Measurements from ENCODE around the gene PGBD2. TPM values are rescaled to one million over a fixed set of nuclear protein-coding genes. Genes with fewer than 3 reads are reported as not detected.

The PGBD2 gene
- total and polyA plus RNA-seq, 9 of the 15 experiments (the other 6 are each of a cell fraction or from before 2014, with no cell fraction given): 11.9 to 21.8 (median 14.7) TPM

GRCh38 chr1:248913933-248914332 is 7.9 kb downstream of the PGBD2 start (continued):
- TF ChIP-seq GTF2B (IDR thresholded peaks at IDR 0.05; ENCODE audit: extremely low read depth, insufficient read length): no peak
- peak in 1 of 2 experiments; percentile 61; a peak in 1 of 4 replicates for TF ChIP-seq FOXK2 (conservative IDR thresholded peaks at IDR 0.05 in 1 of 2, IDR thresholded peaks at IDR 0.05 in 1 of 2; ENCODE audit: low read depth in 2 of 2)
- TF ChIP-seq POLR2AphosphoS2 (IDR thresholded peaks at IDR 0.05; ENCODE audit: low read length): no peak

GRCh38 chr1:248914796-248915381 is 8.9 kb downstream of the PGBD2 start:
- in situ Hi-C loops (cut with MboI): no loop called here
- H3K4me2 ChIP-seq (ENCODE audit: insufficient read depth, low read length): no peak overlapping the region; the same call in 1 of the 2 replicates
- no peaks in the 10 kb centered on the region for H4K20me1 ChIP-seq (replicated peaks; ENCODE audit: control insufficient read depth, insufficient read depth, low read length)
- ATAC-seq (no peak), FAIRE-seq (no peak), DNase-seq (ENCODE audit: extremely low read depth in 1 of 4, low spot score in 3 of 4) (no peak)
- WGBS (ENCODE audit: insufficient coverage, low coverage, missing lambda C conversion rate): 85% methylated on average over 5 of the region's 5 CpGs
- H3K79me2 ChIP-seq (ENCODE audit: control insufficient read depth, insufficient read depth, low read length): peaks cover 58% of the 10 kb centered on the region
- ChIA-PET POLR2A (interaction anchor here (1.1 to 1.8 kb wide), 4 partner anchors 8 to 57 kb away, joined by 4 to 9 read pairs (median 4); partner anchors contain the start of genes PGBD2 and ZNF692), CTCF (ENCODE audit: low intra/inter-chr PET ratio) (no interaction called here)
- no peak overlapping the region for H3K4me3 ChIP-seq
- no peak overlapping the region for H2AFZ ChIP-seq (ENCODE audit: low read depth, low read length)
- H3K27me3 ChIP-seq (ENCODE audit: control insufficient read depth in 2 of 2, insufficient read depth in 2 of 2, low read length in 2 of 2): no peaks in the 10 kb centered on the region; a peak in 1 of 5 replicates
- BruUV-seq (replicated peaks): no TSS peak
- intact Hi-C loops (cut with micrococcal nuclease): no loop called here
- H3K9me1 ChIP-seq (ENCODE audit: control insufficient read depth, insufficient read depth, low read length): no peaks in the 10 kb centered on the region
- peaks cover 76% of the 10 kb centered on the region for H3K36me3 ChIP-seq (ENCODE audit: control insufficient read depth, insufficient read depth, low read length)
- H3K9me3 ChIP-seq (replicated peaks; ENCODE audit: control insufficient read depth, insufficient read depth, low read depth, low read length): no peaks in the 10 kb centered on the region
- peak overlapping the region in 1 of 2 experiments; percentile 61; a peak in 1 of 4 replicates for H3K9ac ChIP-seq (ENCODE audit: insufficient read depth in 1 of 2, low read depth in 2 of 2, low read length in 2 of 2)
- H3K27ac ChIP-seq (ENCODE audit: extremely low read depth, low read depth, low read length): no peak overlapping the region; the same call in 2 of the 3 replicates
- peaks cover 24 to 31% of the 10 kb centered on the region in 2 experiments; a peak in 4 of 5 replicates for H3K4me1 ChIP-seq (replicated peaks in 1 of 2; ENCODE audit: control insufficient read depth in 2 of 2, insufficient read depth in 2 of 2, low read length in 2 of 2)
- TF ChIP-seq ARID4B (CRISPR knock-in tag; IDR thresholded peaks at IDR 0.05) (no peak), EWSR1 (IDR thresholded peaks at IDR 0.05; ENCODE audit: borderline replicate concordance, low read depth, partially characterized antibody) (no peak), RBFOX2 (IDR thresholded peaks at IDR 0.05; ENCODE audit: low read depth, low read length) (no peak), ZFPM2 (CRISPR knock-in tag; IDR thresholded peaks at IDR 0.05) (no peak), HDAC1 (IDR thresholded peaks at IDR 0.05) (no peak), NFE2 (IDR thresholded peaks at IDR 0.05; ENCODE audit: low read depth) (no peak), GTF2A2 (tag; IDR thresholded peaks at IDR 0.05) (no peak), NFYB (IDR thresholded peaks at IDR 0.05; ENCODE audit: extremely low read depth, insufficient read length) (no peak), ZNF639 (CRISPR knock-in tag; conservative IDR thresholded peaks at IDR 0.05 in 1 of 2, IDR thresholded peaks at IDR 0.05 in 1 of 2) (no peak), MAFF (IDR thresholded peaks at IDR 0.05; ENCODE audit: low read length) (no peak), RBM39 (optimal IDR thresholded peaks at IDR 0.05; ENCODE audit: low read depth, low read length) (no peak)
